Anterior cingulate cortex (tissue), 58 donors: ENCODE measurements around the gene TFF3.

Experiments
- DNase-seq, 58 donors: peaks; one replicate each; lab custom pipeline; 2025; lab: John Stamatoyannopoulos, UW

Gene TFF3, protein sequence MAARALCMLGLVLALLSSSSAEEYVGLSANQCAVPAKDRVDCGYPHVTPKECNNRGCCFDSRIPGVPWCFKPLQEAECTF

DNA sequence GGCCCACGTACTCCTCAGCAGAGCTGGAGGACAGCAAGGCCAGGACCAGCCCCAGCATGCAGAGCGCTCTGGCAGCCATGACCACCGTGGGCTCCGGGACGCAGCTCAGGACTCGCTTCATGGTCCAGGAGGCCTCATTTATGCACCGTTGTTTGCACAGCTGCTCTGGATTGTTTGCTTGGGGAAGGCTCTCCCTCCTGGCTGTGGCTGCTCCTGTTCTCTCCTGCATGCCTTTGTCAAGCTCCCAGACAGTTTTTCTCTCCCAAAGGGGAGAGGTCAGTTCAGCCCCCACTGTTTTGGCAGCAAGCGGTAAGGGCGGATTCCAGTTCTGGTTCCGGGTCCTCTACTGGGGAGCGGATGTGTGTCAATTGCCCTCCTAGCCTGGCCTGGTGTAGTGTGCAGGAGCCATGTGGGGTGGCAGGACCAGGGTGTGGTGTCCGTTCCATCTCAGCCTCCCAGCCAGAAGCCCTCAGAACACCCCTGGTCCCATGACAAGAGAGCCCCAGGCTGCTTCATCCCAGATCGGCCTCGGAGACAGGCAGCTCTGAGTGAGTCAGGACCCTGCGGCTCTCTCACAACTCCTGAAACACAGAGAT, at the start of gene TFF3:
TFF3 (minus strand) TSS at position 114 of the 596 bp plus-strand sequence; CDS start at position 79, 35 bp downstream.
- no peak for DNase-seq

GRCh38 chr21:42364304-42364865, 49.2 kb upstream of the TFF3 start:
- no peak for DNase-seq

GRCh38 chr21:42363312-42363711, 48.1 kb upstream of the TFF3 start:
- no peak for DNase-seq

GRCh38 chr21:42362700-42363099, 47.5 kb upstream of the TFF3 start:
- no peak for DNase-seq

GRCh38 chr21:42362198-42362597, 47.0 kb upstream of the TFF3 start:
- no peak for DNase-seq

DNA sequence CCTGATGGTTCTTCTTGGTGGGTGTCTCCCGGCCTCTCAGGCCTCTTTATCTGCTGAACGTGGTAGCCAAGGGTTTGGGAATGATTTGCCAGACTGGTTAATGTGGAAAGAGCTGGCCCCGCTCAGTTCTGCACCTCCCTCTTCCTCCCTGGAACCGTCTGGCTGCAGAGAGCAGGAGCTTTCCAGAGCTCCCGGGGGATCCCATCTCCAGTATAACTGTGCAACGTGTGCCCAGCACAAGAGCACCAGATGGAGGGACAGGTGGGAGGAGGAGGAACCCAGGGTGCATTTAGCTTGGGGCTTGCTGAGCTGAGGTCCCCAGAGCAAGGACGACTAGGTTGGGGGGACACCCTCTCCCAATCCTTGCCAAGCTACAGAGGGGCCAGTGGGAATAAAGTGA, 46.1 kb upstream of the TFF3 start:
- DNase-seq = no peak

- no peak for DNase-seq
Measured at GRCh38 chr21:42360317-42360716, 45.1 kb upstream of the TFF3 start.

GRCh38 chr21:42358937-42359336, 43.7 kb upstream of the TFF3 start:
- no peak for DNase-seq

DNA sequence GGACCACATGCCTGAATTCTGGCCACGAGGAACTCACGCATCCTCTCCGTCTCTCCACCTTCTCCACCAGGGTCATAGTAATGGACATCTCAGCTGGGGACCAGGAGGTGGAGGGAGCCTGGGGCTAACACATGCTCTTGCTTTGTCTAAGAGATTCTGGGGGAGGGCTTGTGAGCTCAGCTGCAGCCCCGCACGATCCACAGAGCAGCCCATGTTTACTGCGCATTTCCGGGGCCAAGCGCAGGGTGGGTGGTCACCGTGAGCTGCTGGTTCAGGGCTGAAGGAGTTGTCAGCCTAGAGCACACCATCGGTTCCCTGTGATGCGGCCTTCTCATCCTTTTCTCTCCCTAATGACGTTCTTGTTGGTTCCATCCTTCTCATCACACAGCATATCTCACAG, 43.1 kb upstream of the TFF3 start:
- no peak for DNase-seq

DNA sequence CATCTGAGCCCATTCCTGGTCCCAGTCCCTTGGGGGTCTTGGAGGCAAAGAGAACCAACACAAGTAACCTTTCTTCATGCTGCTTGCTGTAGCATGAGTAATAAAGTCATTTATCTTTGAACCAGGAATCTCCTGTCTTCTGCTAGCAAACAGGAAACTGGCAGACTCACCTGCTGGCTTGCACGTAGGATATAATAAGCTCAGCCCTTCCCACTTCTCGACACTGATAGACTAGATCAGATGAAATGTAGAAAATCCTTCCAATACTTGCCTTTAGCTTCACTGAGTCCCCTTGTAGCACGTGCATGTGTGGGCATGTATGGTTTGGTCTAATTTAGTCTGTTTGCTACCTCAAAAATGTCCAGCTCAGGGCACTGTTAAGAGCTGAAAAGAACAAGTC, 42.1 kb upstream of the TFF3 start:
- DNase-seq = no peak

DNA sequence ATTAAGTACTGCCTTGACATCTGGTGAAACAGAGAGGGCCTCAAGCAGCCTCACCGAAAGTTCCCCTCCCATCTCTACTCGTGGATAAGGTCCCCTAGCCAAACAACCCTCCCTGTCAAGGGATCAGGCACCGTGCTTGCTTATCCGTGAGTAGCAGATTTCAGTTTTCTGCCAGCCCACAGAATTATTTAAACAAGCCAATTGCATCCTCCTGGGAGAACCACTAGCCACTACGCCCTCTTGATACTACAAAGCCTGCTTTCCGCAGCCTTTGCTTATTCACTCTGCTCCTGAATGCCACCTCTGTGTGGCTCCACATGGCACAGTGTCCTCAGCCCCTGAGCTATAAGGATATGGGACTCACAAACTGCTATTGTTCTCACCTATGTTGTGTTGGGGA, 41.4 kb upstream of the TFF3 start:
- DNase-seq = no peak

DNA sequence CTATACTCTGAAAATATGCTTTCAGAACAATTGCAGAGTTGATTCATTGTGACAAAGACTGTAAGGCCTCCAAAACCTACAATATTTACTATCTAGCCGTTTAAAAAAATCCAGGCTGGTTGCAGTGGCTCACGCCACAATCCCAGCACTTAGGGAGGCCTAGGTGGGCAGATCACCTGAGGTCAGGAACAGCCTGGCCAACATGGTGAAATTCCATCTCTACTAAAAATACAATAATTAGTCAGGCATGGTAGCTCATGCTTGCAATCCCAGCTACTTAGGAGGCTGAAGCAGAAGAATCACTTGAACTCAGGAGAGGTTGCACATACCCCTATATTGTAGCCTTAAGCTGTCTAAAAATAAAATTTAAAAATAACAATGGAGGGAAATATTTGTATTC, 40.8 kb upstream of the TFF3 start:
- no peak for DNase-seq

DNA sequence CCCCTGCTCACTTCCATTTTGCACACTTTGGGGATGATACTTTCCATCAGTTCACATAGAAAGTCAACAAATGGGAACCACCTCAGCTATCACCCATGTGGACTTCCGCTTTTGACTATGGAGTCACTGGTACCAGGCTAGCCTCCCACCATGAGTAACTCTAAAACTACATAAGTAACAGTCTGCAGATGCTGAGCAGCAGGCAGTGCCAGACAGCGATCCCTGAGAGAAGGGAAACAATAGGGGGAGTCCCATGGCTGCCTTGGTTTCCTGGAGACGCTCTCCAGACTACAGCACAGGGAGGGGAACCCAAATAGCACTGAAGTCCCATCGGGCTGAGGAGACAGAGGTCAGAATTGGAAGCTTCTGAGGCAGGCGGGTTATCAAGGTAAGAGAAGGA, 38.4 kb upstream of the TFF3 start:
- no peak for DNase-seq

GRCh38 chr21:42352441-42353095, 37.4 kb upstream of the TFF3 start:
- DNase-seq = no peak

- no peak for DNase-seq
Measured at GRCh38 chr21:42351626-42352440, 36.6 kb upstream of the TFF3 start.

- DNase-seq = no peak
Measured at GRCh38 chr21:42350927-42351426, 35.8 kb upstream of the TFF3 start, which contains the start of gene TFF2. Gene TFF2, minus strand, starts transcription at chr21:42350994. Its CDS starts 37 bp downstream, at chr21:42350957.

GRCh38 chr21:42350318-42350910, 35.2 kb upstream of the TFF3 start:
- DNase-seq = no peak

DNA sequence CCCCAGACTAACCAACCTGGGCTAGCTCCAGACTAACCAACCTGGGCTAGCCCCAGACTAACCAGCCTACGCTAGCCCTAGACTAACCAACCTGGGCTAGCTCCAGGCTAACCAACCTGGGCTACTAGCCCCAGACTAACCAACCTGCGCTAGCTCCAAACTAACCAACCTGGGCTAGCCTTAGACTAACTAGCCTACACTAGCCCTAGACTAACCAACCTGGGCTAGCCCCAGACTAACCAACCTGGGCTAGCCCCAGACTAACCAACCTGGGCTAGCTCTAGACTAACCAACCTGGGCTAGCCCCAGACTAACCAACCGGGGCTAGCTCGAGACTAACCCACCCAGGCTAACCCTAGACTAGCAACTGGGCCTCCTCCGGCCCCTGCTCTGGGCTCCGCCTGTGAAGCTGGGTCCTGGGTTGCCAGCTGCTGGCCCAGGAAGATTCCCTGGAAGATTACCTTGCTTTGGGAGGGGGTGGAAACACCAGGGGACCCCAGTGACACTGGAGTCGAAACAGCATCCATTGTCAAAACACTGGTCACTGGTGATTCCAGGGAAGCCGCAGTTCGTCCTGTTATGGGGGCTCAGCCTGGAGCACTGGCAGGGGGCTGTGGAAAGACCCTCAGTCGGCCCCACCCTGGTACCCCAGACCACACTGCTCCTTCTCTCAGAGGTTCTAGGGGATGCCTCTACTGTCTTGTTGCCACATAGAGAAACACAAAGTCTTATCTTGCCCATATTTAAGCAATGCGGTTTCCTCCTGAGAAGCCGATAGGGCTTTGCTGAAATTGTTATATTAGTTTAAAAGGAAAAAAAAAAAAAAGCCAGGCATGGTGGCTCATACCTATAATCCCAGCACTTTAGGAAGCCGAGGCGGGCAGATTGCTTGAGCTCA, 34.5 kb upstream of the TFF3 start:
- DNase-seq = no peak

GRCh38 chr21:42348762-42349161, 33.6 kb upstream of the TFF3 start:
- no peak for DNase-seq
